ENCODE measurements around the gene CYP17A1.

- TF ChIP-seq EP300 (IDR thresholded peaks at IDR 0.05) = no peak
- no peak for TF ChIP-seq CTCF (IDR thresholded peaks at IDR 0.05)
- TF ChIP-seq POLR2A (IDR thresholded peaks at IDR 0.05) = no peak
These were observed 34.2 kb downstream of the CYP17A1 start for GRCh38 chr10:102802920-102803534.

Measured in ovary (tissue), 3 donors.